Subcutaneous adipose tissue (tissue), 4 donors: Measurements from ENCODE around the gene CFAP157. TPM values are rescaled to one million over a fixed set of nuclear protein-coding genes. Genes with fewer than 3 reads are reported as not detected.

Experiments used
- total RNA-seq, 4 donors: library from RNA; depleted of rRNA; stranded (reverse); fragments of >200 nt; gene quantifications; one replicate each; pipeline ENCODE4 v1.1.0, GENCODE V29; 2016
- TF ChIP-seq, protein P1 (sequence below): fragments of 450-650 bp; IDR thresholded peaks from one replicate; pipeline ENCODE4 v1.5.1; 2016; ENCODE audit warnings: low read depth, mild to moderate bottlenecking, control low read depth, antibody characterized with exemption, moderate library complexity

CFAP157 gene
- total RNA-seq = not detected

DNA sequence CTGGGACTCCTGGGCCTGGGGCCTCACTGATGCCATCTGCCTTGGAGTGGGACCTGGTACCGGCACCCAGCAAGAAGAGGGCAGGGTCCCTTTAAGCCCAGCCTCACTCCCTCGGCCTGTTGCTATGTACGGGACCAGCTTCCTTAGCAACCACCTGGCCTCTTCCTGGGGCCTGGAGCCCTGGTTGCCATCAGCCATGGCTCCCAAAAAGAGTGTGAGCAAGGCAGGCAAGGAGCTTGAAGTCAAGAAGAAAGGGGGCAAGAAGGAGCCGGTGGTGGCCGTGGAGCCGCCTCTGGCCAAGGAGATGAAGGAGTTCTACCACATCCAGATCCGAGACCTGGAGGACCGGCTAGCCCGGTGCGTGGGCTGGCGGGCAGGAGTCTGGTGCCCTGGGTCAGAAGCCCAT is at the start of gene CFAP157:
CFAP157 (plus strand) TSS at position 153 of the 406 bp plus-strand sequence; CDS start at position 197, 44 bp downstream.
- TF ChIP-seq, protein P1, sequence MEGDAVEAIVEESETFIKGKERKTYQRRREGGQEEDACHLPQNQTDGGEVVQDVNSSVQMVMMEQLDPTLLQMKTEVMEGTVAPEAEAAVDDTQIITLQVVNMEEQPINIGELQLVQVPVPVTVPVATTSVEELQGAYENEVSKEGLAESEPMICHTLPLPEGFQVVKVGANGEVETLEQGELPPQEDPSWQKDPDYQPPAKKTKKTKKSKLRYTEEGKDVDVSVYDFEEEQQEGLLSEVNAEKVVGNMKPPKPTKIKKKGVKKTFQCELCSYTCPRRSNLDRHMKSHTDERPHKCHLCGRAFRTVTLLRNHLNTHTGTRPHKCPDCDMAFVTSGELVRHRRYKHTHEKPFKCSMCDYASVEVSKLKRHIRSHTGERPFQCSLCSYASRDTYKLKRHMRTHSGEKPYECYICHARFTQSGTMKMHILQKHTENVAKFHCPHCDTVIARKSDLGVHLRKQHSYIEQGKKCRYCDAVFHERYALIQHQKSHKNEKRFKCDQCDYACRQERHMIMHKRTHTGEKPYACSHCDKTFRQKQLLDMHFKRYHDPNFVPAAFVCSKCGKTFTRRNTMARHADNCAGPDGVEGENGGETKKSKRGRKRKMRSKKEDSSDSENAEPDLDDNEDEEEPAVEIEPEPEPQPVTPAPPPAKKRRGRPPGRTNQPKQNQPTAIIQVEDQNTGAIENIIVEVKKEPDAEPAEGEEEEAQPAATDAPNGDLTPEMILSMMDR = no peak

DNA sequence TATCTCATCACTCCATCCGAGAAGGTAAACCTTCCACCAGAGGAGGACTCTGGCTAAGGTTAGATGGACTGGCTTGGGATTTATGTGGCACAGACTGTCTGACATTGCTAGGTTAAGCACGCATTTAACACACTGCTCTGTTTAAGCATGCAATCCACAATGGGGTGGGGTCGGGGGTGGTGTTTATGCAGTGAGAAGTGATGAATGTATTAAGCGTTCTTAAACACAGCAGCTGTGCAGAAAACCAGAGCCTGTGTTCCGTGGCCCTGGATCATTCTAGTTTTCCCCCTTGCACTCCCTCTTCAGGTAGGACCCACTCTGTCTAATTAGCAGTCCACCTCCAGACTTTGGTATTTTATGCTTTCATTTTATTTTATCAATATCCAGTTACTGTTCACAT is 48.4 kb upstream of the CFAP157 start:
- TF ChIP-seq, protein P1 = no peak

DNA sequence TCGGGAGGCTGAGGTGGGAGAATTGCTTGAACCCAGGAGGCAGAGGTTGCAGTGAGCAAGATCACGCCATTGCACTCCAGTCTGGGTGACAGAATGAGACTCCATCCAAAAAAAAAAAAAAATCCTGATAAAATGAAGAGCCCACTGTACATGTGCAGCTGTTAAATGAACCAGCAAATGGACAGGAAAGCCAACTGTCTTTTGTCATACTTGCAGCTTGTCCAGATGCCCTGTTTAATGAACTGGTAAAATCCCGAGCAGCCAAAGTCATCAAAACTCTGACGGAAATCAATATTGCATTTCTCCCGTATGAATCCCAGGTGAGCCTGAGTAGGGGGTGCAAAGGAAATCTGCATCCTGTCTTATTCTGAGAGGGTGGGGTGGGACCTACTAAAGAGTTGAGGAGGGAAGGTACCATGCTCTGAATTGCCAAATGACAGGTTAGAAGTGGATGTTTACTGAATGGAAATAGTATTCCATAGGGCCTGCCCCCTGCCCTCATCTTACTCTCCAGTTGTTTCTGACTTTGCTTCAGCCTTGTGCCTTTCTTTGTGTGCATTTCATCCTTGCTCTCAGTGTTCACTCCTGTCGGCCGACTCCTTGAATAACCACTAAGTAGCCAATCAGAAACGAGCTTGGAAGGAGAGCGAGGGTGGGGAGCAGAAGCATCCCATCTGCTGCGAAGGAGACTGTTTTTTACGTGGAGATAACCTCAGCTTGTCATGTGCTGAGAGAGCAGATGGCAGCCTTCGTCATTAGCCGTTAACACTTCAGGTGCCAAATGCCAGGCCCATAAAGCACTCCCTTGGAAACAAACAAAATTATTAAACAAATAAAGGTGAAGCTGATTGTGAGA is 45.7 kb upstream of the CFAP157 start:
- TF ChIP-seq, protein P1 = no peak

DNA sequence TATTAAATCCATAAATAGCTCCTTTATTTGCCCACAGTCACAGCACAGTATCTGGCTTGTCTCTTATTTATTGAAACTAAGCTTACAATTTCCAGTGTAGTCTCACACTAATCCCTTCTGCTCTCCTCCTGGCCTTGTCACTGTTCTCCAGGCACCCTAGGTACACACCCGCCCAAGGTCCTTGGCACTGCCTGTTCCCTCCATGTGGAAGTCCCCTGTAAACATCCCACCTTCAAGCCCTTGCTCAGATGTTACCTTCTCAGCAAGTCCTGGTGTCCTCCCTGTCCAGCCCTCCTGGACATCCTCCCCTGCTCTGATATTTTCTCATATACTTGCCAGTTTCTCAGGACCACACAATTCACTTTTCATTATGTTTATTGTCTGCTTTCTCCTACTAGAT is 44.2 kb upstream of the CFAP157 start:
- TF ChIP-seq, protein P1 = no peak

DNA sequence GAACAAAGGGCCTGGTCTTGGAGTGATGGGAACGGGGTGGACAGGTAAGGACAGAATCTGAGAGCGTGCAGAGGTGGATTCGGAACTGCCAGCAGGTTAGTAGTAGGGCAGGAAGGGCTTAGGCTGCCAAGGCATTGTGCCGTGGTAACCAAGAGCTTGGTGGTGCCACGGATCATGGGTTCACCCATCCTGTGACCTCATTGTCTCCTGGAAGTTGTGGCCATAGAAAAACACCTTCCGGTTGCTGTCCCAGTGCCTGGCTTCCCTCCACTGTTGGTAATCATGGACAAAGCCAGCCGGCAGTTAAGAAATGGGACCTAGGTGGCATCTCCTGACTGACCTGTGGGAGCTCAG is 42.5 kb upstream of the CFAP157 start:
- TF ChIP-seq, protein P1 = no peak

DNA sequence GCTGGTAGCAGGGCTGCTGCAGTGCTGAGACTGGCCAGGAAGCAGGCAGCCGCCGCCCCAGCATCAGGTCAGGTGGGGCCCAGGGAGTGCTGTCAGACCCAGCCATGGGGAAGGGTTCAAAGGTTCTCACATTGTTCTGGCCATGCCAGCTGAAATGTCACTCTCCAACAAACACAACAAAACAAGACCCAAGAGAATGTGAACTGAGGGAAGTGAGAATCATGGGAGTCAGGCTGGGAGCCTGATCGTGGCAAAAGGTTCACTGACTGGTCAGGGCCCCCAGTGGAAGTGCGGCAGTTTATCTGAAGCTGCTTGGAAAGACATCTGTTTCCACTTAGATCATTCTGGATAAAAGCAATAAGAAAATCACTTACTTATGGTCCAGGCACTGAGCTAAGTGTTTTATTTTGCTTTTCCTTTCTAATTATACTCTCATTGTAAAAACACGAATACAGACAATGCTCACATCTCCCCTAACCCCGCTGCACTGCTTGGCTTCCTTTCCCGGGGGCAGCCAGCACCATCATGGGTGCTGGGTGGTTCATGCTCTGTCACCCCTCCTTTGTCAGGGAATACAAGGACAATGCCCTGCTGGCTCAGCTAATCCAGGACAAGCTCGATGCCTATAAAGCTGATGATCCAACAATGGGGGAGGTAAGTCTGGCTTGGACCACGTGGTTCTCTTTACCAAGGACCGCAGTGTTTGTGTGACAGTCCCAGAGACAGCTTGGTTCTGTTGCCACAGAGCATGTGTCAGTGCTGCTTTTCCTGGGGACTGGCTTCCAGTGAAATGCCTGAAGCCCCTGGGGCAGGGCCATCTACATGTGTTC is 41.9 kb upstream of the CFAP157 start:
- TF ChIP-seq, protein P1 = no peak
